Prostate gland (tissue), 2 donors: ENCODE data around the gene TMEM233.

Source experiments
- POLR2AphosphoS5 ChIP-seq: sonication (generic); formaldehyde crosslinking; IDR thresholded peaks from one replicate; pipeline ENCODE4 v1.6.1; 2017; ENCODE audit warnings: antibody characterized with exemption
- TF ChIP-seq, protein P1 (sequence below), 4 experiments: fragments of 200-600 bp in 2 of 4; fragments of 450-650 bp in 2 of 4; sonication (generic) in 2 of 4; IDR thresholded peaks; 1 replicate in 3 of 4; 2 replicates in 1 of 4; pipeline ENCODE4 v1.5.1; 2016 to 2019; ENCODE audit warnings: antibody characterized with exemption in 4 of 4, mild to moderate bottlenecking in 2 of 4, moderate library complexity in 2 of 4

DNA sequence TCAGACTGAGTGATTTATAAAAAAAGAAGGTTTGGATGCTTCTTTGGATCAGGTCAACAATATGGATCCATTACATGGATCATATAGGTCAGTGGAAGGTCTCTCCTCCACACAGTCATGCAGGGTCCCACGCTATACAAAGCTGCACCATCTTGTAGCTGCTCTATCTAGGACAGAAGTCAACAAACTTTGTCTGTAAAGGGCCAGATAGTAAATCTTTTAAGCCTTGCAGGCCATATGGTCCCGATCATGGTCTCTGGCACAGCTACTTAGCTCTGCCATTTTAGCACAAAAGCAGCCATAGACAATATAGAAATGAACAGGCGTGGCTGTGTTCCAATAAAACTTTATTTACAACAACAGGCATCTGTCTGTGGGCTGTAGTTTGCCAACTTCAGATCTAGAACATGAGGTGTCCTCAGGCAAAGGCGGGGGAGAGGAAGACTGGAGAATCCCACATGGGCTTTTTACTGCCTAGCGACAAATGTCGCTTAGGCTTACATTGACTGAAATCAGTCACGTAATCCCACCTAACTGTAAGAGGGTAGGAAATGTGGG, 36.7 kb downstream of the TMEM233 start:
- TF ChIP-seq, protein P1, sequence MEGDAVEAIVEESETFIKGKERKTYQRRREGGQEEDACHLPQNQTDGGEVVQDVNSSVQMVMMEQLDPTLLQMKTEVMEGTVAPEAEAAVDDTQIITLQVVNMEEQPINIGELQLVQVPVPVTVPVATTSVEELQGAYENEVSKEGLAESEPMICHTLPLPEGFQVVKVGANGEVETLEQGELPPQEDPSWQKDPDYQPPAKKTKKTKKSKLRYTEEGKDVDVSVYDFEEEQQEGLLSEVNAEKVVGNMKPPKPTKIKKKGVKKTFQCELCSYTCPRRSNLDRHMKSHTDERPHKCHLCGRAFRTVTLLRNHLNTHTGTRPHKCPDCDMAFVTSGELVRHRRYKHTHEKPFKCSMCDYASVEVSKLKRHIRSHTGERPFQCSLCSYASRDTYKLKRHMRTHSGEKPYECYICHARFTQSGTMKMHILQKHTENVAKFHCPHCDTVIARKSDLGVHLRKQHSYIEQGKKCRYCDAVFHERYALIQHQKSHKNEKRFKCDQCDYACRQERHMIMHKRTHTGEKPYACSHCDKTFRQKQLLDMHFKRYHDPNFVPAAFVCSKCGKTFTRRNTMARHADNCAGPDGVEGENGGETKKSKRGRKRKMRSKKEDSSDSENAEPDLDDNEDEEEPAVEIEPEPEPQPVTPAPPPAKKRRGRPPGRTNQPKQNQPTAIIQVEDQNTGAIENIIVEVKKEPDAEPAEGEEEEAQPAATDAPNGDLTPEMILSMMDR (IDR thresholded peaks at IDR 0.05): no peak
- no peak for TF ChIP-seq POLR2AphosphoS5
